GM12878 (cell line): ENCODE data around the gene SESN1. TPM values are rescaled to one million over a fixed set of nuclear protein-coding genes. Genes with fewer than 3 reads are reported as not detected.

ENCODE experiments used
- ATAC-seq: fragments of 200-7000 bp; cut with Tn5 transposase; 3 replicates; pipeline ENCODE4 v1.9.1; 2020; ENCODE audit warnings: mild to moderate bottlenecking, moderate library complexity
- BruUV-seq: library from RNA; stranded (reverse); fragments of 400-500 nt; replicated peaks from 2 replicates; lab custom pipeline; 2021; lab: Mats Ljungman, UMichigan
- CTCF ChIA-PET: fragments of 300-600 bp; sonication (Branson Sonifier 250); formaldehyde crosslinking; extraction: SDS; loops from one replicate; lab custom pipeline; 2021; ENCODE audit warnings: inconsistent platforms; lab: Yijun Ruan, JAX
- POLR2A ChIA-PET: fragments of 350-600 bp; formaldehyde crosslinking; extraction: SDS; loops from one replicate; lab custom pipeline; 2021; ENCODE audit warnings: inconsistent platforms; lab: Charles Lee
- RAD21 ChIA-PET: fragments of 300-600 bp; sonication (Branson Sonifier 250); formaldehyde crosslinking; loops from one replicate; lab custom pipeline; 2023; ENCODE audit warnings: antibody characterized with exemption; ENCODE audit not compliant: unreplicated experiment; lab: Charles Lee
- SMC1A ChIA-PET: fragments of 300-600 bp; sonication (Branson Sonifier 250); formaldehyde crosslinking; loops from one replicate; lab custom pipeline; 2023; ENCODE audit not compliant: unreplicated experiment, uncharacterized antibody; lab: Charles Lee
- DNase-seq: peaks from one replicate; pipeline ENCODE4 v3.0.0-alpha.2; 2011; ENCODE audit warnings: low read depth, low spot score
- FAIRE-seq: peaks from 3 replicates; lab custom pipeline; 2011; peaks lifted over from hg19 to GRCh38; lab: Jason Lieb, UNC
- H2AFZ ChIP-seq: 2 replicates; pipeline ENCODE4 v1.6.0; 2011; ENCODE audit warnings: low read depth, low read length, control low read depth; ENCODE audit not compliant: control insufficient read depth
- H3K27ac ChIP-seq: 2 replicates; pipeline ENCODE4 v1.5.1; 2011; ENCODE audit warnings: control low read depth; ENCODE audit not compliant: control insufficient read depth, insufficient read depth
- H3K27me3 ChIP-seq, 2 experiments: replicated peaks in 1 of 2; 2 replicates each; pipeline versions ENCODE4 v1.6.0 to v1.6.1; 2011; ENCODE audit warnings: low read length in 1 of 2; ENCODE audit not compliant: control insufficient read depth in 2 of 2, insufficient read depth in 2 of 2
- H3K36me3 ChIP-seq, 2 experiments: 2 replicates each; pipeline ENCODE4 v1.5.1; 2011; ENCODE audit warnings: low read length in 1 of 2; ENCODE audit not compliant: control insufficient read depth in 2 of 2, insufficient read depth in 2 of 2
- H3K4me1 ChIP-seq: 2 replicates; pipeline ENCODE4 v1.6.1; 2011; ENCODE audit warnings: mild to moderate bottlenecking, low read length, moderate library complexity, mixed read lengths; ENCODE audit not compliant: control insufficient read depth, insufficient read depth
- H3K4me2 ChIP-seq: 2 replicates; pipeline ENCODE4 v1.6.0; 2011; ENCODE audit warnings: control low read depth; ENCODE audit not compliant: control insufficient read depth, insufficient read depth
- H3K4me3 ChIP-seq: fragments of 200-600 bp; sonication (generic); 2 replicates; pipeline ENCODE4 v1.5.1; 2016
- H3K79me2 ChIP-seq: 2 replicates; pipeline ENCODE4 v1.6.0; 2011; ENCODE audit warnings: low read length; ENCODE audit not compliant: control insufficient read depth, insufficient read depth
- H3K9ac ChIP-seq: 2 replicates; pipeline ENCODE4 v1.8.0; 2011; ENCODE audit warnings: low read length, control low read depth, mixed read lengths; ENCODE audit not compliant: control insufficient read depth, insufficient read depth
- H3K9me3 ChIP-seq: replicated peaks from 3 replicates; pipeline ENCODE4 v1.5.1; 2011; ENCODE audit warnings: mild to moderate bottlenecking, low read length; ENCODE audit not compliant: control insufficient read depth, insufficient read depth
- H4K20me1 ChIP-seq: 2 replicates; pipeline ENCODE4 v1.6.0; 2011; ENCODE audit not compliant: control insufficient read depth, insufficient read depth
- CBX3 ChIP-seq: fragments of 200-600 bp; sonication (generic); IDR thresholded peaks from 2 replicates; pipeline ENCODE4 v1.6.1; 2016; ENCODE audit warnings: low read depth, borderline replicate concordance
- ELK1 ChIP-seq: IDR thresholded peaks from 2 replicates; pipeline ENCODE4 v1.6.1; 2012; ENCODE audit warnings: low read depth, low read length, improper control_type of control experiment
- HDAC6 ChIP-seq: fragments of 200-600 bp; sonication (generic); IDR thresholded peaks from one replicate; pipeline ENCODE4 v1.8.0; 2017; ENCODE audit warnings: antibody characterized with exemption; ENCODE audit not compliant: unreplicated experiment
- IRF5 ChIP-seq: fragments of 450-650 bp; IDR thresholded peaks from 2 replicates; pipeline ENCODE4 v1.6.1; 2017; ENCODE audit warnings: borderline replicate concordance
- NBN ChIP-seq: fragments of 450-650 bp; IDR thresholded peaks from 2 replicates; pipeline ENCODE4 v1.6.1; 2016
- PKNOX1 ChIP-seq: fragments of 450-650 bp; IDR thresholded peaks from 2 replicates; pipeline ENCODE4 v1.6.1; 2016; ENCODE audit warnings: mild to moderate bottlenecking
- RAD51 ChIP-seq: fragments of 450-650 bp; IDR thresholded peaks from 2 replicates; pipeline ENCODE4 v1.6.1; 2016; ENCODE audit warnings: moderate library complexity, mild to moderate bottlenecking, inconsistent platforms
- RBBP5 ChIP-seq: fragments of 200-600 bp; sonication (generic); conservative IDR thresholded peaks from 2 replicates; pipeline ENCODE4 v1.6.1; 2016
- SMAD5 ChIP-seq: IDR thresholded peaks from 2 replicates; pipeline ENCODE4 v1.6.1; 2016; ENCODE audit warnings: antibody characterized with exemption, low read depth
- SMARCA5 ChIP-seq: fragments of 450-650 bp; IDR thresholded peaks from 2 replicates; pipeline ENCODE4 v1.6.1; 2017; ENCODE audit warnings: mild to moderate bottlenecking
- ZBTB33 ChIP-seq: fragments of 450-650 bp; IDR thresholded peaks from 2 replicates; pipeline ENCODE4 v1.6.1; 2017; ENCODE audit warnings: mild to moderate bottlenecking
- WGBS: methylation state at CpG from one replicate; pipeline ENCODE4 v1.1.6; 2016; ENCODE audit warnings: low lambda C conversion rate; ENCODE audit not compliant: insufficient replicate concordance, insufficient coverage; ENCODE audit errors: missing lambda C conversion rate; 5-methylcytosine and 5-hydroxymethylcytosine counted together
- in situ Hi-C: fragments of 300-500 bp; cut with MboI; formaldehyde crosslinking; loops from 9 replicates; pipeline ENCODE4 v1.14.3; 2018; ENCODE audit warnings: mixed read lengths
- intact Hi-C: fragments of 100-400 bp; cut with micrococcal nuclease; formaldehyde crosslinking; loops from one replicate; pipeline ENCODE4 v1.14.2; 2022; ENCODE audit not compliant: unreplicated experiment
- polyA plus RNA-seq, 11 experiments: library from polyadenylated mRNA; depleted of rRNA in 4 of 11; unstranded in 6 of 11; stranded (reverse) in 5 of 11; fragments of >200 nt; fragmentation: Nextera tagmentation in 4 of 11; fragmentation: Illumina TruSeq in 1 of 11; extraction: Ambion mirVana in 4 of 11; extraction: Trizol in 1 of 11; gene quantifications; 1 replicate in 1 of 11; 2 replicates in 10 of 11; pipeline versions ENCODE4 v1.2.1 to v1.2.3, GENCODE V29; 2011 to 2016; ENCODE audit warnings: inconsistent platforms in 2 of 11, missing spikeins in 2 of 11, low read depth in 1 of 11
- total RNA-seq, 4 experiments: library from RNA; depleted of rRNA in 3 of 4; stranded (reverse); fragments of >200 nt in 3 of 4; fragmentation: Illumina TruSeq in 1 of 4; extraction: Trizol in 1 of 4; gene quantifications; 2 replicates each; pipeline versions ENCODE4 v1.2.1 to v1.2.3, GENCODE V29; 2013 to 2021

Gene SESN1
- total and polyA plus RNA-seq, 10 of the 15 experiments (the other 5 are each of a cell fraction or from before 2014, with no cell fraction given) = 1.3 to 13.0 (median 3.3) TPM

- no peaks in the 10 kb centered on the region for H3K9me3 ChIP-seq
- SMC1A ChIA-PET = no interaction called here
- in situ Hi-C loops (no loop called here), intact Hi-C loops (no loop called here)
- FAIRE-seq (no peak), DNase-seq (no peak), ATAC-seq (no peak)
- H3K79me2 ChIP-seq = no peaks in the 10 kb centered on the region
- H3K36me3 ChIP-seq = no peaks in the 10 kb centered on the region
- H3K4me1 ChIP-seq = no peaks in the 10 kb centered on the region
- POLR2A ChIA-PET = no interaction called here
- no peaks in the 10 kb centered on the region for H3K27me3 ChIP-seq
- H3K4me2 ChIP-seq = no peak overlapping the region
- no peak overlapping the region for H2AFZ ChIP-seq
- RAD21 ChIA-PET = no interaction called here
- CTCF ChIA-PET = no interaction called here
- TF ChIP-seq HDAC6 (no peak), RAD51 (no peak), SMAD5 (no peak), NBN (no peak), ELK1 (no peak), SMARCA5 (no peak), PKNOX1 (no peak), CBX3 (no peak), ZBTB33 (no peak), IRF5 (no peak), RBBP5 (no peak)
- BruUV-seq = no TSS peak
- H3K4me3 ChIP-seq = no peak overlapping the region
- no peaks in the 10 kb centered on the region for H4K20me1 ChIP-seq
- 100% methylated on average over 1 of the region's 1 CpG for WGBS
- no peak overlapping the region for H3K9ac ChIP-seq
- H3K27ac ChIP-seq = no peak overlapping the region
Measured at GRCh38 chr6:109045493-109045892, 49.2 kb downstream of the SESN1 start.
